ENCODE measurements around the gene SASH1.

Gene SASH1

DNA sequence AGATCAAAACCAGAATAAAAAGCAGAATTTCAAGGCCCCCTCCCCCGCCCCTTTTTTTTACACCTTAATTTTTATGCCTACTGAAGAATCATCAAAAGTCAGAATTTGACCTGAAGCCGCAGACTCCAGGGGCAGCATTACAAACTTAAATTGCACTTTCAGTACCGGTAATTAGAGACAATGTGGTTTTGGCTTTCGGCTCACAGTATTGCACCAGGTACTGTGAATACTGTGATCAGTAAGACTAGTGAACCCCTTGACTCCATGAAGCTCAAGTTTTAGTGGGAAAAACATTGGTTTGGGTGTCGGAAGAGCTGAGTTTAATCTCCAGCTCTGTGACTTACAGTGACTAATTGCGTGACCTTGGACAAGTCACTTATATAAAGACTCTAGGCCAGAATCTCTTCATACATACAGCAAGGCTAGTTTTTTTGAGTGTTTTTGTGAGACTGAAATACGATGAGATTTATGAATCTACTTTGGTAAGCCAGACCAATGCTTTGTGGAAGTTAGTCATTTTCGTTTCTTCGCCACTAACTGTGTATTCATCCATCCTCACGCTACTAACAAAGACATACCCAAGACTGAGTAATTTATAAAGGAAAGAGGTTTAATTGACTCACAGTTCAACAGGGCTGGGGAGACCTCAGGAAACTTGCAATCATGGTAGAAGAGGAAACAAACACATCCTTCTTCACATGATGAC is 114.7 kb downstream of the SASH1 start:
- no peak for DNase-seq (ENCODE audit: low read depth, low spot score)

DNA sequence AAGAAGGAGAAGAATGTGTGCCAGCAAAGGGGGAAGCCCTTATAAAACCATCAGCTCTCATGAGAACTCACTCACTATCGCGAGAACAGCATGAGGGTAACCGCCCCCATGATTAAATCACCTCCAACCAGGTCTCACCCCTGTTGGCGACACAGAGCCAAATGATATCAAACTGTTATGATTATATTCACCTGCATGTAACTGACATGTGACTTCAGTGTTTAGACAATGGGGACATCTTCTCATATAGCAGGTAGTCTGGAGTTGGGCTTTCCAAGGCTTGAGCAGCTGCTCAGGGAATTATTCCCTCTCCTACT is 115.2 kb downstream of the SASH1 start:
- DNase-seq (ENCODE audit: low read depth, low spot score), result no peak

DNA sequence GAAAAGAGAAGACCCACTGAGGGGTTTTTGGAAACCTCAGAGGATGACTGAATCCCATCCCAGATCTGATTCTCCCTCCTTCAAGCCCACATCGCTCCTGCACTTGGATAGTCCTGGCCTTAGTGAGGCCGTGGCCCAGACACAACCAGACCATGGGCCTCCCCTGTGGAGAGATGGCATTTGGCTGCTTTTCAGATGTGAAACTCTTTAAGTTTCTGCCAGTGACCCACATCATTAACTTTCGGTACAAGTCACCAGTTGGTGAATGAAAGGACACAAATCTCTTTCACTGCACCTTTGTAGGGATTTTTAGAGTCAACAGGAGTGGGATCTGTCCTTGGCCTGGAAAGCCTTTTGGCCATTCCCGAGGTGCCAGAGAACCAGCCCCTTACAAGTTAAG is 116.6 kb downstream of the SASH1 start:
- no peak for DNase-seq (ENCODE audit: low read depth, low spot score)

DNA sequence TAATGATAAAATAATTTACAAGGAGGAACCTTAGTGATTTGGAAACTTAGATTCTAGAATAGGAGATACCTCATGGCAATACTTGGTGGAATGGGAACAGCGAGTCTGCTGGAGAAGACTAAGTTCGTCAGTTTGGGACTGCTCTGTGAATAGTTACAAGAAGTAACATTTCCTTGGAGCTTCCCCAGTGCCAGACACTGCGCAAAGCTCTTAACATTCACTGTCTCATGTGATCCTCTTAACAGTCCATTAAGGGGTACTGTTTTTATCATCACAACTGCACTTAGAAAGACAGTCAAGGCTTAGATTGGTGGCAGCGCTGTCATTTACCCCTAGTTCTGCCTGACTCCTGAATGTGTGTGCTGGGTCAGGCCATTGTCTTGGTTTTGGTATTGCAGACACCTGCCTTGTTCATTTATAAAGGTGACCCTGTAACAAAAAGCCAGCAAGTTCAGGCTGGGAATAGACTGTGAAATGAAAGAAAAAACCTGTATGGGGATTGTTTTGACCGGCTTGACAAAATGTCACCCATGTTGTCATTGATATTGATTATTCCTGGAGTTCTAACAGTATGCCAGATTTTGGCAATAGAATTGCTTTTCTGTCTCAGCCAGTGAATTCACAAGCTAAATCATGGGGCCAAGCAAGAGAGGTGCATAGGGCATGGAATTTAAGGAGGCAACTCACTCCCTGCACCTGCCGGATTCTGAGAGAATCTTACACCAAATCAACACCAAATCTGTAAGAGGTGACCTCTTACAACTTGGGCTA is 118.4 kb downstream of the SASH1 start:
- DNase-seq (ENCODE audit: low read depth, low spot score), result no peak

DNA sequence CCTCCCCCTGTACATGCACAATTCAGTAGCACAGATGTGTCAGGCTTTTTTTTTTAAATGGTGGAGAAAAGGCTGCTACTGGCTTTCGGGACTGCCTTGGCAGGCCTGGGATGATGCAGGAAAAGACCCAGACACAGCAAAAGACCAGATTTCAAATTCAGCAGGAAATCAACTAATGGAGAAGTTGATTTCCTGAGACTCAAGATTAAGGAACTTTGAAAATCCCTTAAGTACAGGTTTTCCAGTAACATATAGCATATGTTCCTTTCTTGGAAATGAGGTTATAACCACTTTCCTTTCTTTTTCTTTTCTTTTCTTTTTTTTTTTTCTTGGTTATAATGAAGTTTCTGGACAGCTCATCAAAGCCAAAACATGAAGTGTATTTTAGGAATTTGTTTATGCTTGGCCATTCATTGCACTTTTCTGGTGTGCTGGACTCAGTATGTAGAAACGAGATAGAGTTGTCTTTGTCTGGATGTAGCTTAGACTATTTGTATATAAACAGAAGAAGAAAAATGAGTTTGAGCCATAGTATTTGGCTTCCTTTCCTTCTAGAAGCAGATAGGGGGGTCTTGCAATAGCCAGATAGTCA is 119.4 kb downstream of the SASH1 start:
- peak; percentile 39 for DNase-seq (ENCODE audit: low read depth, low spot score)

DNA sequence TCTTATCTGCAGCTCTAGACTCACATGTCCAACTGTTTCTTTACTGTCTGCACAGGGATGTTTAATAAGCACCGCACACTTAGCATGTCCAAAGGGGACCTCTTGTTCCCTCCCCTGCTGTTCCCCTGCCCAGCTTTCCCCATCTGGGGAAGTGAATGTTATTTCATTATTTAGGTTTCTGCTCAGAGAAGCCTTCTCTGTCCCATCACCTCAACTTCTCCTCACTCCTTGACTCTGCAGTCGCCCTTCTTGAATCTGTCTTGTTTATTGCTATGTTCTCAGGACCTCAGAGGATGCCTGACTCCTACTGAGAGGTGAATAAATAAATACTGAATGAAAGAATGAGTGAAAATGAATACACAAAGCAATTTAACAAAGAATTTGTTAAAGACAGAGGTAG is 121.0 kb downstream of the SASH1 start:
- DNase-seq (ENCODE audit: low read depth, low spot score), result no peak

DNA sequence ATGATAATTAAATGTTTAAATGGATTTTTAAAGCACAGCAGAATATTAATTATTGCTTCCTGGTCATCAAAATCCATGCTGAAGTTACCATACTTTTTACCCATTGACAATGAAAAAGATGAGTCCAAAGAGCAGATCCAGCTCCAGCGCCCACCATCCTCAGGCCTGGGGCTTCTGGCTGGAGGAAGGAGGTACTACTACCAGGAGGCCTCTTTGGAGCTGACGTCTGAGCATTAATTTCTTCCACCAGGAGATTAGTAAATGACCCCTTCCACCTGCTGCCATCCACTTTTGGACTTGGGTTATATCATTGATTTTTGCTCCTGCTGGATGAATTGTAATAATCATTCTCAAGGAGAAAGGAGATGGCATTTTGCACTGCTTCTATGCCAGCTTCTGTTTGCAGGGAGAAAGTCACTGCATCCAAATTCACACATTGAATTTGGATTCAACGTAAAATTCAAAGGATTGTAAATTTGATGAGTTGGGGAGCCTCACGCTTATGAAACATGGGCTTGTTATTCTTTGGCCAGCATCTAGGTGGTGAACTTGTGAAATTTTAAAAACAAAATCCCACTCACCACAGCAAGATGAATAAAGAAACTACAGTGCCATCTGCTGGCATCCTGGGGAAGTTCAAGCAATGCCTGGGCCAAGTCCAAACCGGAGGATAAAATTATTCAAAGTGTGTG is 121.8 kb downstream of the SASH1 start:
- peak; percentile 87 for DNase-seq (ENCODE audit: low read depth, low spot score)

DNA sequence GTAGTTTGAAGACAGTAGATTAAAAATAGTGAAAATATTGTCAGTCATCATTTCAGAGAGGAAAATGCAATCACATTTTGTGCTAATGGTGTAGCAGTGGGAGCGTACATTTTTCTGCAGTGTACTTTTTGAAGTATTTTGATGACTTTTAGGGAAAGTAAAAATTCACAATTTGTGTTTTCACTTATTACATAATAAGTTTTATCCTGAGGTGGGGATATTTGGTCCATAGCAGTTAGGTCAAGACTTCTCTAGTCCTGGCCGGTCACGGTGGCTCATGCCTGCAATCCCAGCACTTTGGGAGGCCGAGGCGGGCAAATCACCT is 122.3 kb downstream of the SASH1 start:
- no peak for DNase-seq (ENCODE audit: low read depth, low spot score)

DNA sequence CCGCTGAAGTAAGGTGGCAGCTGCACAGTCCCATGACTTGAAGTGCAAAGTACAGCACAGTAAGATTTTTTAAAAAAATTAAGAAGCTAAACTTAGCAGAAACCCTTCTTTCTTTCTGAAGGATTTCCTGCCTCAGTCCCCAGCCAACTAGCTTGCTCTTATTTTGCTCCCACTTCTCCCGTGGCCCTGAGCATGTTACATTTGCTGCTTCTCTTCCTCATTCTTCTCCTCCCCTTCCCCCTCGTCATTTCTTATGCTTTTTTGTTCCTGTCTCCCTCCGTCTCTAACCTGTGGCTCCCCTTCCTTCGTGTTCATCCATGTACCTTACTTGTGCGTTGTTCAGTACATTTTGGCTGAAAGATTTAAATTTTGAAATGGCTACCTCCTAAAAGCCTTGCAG is 123.0 kb downstream of the SASH1 start:
- DNase-seq (ENCODE audit: low read depth, low spot score), result no peak

DNA sequence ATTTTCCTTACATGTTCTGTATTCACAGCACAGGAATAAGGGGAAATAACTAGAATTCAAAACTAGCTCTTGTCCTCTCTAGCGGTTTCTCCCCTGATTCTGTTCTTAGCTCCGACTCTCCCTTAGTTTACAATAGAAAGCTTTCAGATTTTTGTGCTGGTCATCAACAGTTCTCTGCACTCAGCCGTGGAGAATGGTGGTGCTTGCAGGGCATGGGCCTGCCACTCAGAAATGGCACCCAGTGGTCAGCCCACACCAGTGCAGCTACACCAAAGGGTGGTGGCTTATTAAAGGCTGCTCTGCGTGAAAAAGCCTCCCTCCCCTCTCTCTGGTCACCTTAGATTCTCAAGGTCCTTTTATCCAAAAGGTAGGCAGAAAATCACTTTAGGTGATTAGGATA is 123.5 kb downstream of the SASH1 start:
- DNase-seq (ENCODE audit: low read depth, low spot score), result no peak

DNA sequence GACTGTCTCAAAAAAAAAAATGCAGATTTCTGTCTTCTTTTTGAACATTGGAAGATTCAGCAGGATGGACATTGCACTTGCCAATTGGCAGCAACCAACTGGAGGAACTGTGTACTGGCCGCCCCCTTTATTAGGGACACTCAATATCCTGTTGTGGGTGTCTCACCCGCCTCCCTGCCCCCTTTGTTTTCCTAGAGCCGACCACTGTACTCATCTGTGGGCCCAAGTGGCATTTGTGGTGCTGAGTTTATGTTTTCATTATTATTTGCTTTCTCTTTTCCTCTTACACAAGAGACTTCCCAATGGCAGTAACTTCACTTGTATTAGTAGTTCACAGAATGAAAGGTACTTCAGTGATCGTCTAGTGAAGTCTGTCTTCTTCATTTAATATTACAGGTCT is 125.3 kb downstream of the SASH1 start:
- DNase-seq (ENCODE audit: low read depth, low spot score), result no peak

DNA sequence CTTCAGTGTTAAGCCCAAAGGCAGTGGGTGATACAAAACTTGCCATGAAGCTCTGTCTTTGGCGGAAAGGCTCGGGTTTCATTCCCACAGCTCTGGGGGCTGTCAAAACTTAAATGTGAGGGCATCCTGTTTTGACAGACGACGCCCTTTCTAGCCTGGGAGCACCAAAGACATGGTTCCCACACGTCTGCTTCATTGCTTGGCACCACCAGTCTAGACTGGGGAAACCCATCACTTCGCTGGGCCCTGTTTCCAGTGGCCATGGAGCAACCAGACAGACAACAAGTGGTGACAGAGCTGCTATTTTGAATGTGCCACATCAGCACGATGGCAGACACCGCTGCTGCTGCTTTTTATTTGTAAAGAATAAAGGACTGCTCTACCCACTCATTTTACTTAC is 127.5 kb downstream of the SASH1 start:
- DNase-seq (ENCODE audit: low read depth, low spot score), result peak; percentile 18

DNA sequence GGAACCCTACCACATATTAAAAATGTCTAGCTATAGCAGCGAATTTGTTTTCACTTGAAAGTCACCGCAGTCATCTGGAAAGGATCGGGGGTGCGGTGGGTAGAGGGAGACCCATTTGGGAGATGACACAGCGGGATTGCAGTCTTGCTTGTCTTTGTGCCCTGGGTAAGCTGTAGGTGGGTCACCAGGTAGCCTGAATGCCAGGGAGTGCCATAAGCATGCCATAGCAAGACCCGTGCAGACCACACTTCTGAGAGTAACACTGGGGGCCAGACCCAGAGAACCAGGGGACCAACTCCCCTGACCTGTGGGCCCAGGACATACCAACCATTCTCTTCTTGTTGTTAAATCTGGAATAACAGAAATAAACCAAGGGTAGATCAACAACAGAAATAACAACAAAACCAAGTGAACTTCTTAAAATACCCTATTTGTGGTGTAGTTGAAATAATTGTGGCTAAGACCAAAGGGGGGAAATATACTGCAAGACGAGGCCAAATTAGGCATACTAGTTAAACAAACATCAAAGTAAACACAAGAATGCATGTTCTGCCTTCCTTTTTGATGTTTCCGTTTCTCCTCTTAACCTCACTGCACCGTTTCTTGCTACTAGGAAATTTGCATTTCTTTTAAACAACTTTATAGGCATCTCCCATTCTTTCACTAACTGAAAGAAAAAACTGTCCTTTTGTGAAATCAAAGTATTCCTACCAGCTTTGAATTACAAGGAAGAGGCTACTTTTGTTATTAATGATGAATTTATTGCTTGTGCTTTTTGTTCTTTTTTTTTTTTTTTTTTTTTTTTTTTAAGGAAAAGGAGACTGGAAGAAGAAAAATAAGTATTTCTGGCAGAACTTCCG is 128.2 kb downstream of the SASH1 start:
- DNase-seq (ENCODE audit: low read depth, low spot score), result peak; percentile 75

DNA sequence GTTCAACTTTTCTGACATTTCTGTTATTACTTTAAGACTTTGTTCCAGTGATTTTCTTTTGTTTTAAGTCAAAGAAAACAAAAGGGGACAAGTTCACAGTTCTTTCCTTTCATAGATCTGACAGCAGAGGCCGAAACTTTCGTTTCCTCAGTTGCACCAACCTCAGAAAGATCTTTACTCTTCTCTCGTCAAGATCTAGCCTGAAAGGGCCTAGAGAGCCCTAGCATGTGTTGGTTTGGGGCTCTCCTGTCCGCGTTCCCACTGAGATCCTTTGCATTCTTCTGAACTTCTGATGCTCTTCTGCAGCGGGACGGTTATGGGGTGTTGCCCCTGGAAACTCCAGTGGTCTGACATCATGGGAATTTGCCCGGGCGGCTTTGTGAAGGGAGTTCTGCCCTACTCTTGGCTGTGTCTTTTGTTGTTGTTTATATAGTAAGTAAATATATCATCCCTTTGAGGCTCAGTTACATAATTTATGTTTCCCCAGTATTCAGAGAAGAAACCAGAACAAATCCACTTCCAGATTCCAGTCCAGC is 129.1 kb downstream of the SASH1 start:
- DNase-seq (ENCODE audit: low read depth, low spot score), result peak; percentile 73

DNA sequence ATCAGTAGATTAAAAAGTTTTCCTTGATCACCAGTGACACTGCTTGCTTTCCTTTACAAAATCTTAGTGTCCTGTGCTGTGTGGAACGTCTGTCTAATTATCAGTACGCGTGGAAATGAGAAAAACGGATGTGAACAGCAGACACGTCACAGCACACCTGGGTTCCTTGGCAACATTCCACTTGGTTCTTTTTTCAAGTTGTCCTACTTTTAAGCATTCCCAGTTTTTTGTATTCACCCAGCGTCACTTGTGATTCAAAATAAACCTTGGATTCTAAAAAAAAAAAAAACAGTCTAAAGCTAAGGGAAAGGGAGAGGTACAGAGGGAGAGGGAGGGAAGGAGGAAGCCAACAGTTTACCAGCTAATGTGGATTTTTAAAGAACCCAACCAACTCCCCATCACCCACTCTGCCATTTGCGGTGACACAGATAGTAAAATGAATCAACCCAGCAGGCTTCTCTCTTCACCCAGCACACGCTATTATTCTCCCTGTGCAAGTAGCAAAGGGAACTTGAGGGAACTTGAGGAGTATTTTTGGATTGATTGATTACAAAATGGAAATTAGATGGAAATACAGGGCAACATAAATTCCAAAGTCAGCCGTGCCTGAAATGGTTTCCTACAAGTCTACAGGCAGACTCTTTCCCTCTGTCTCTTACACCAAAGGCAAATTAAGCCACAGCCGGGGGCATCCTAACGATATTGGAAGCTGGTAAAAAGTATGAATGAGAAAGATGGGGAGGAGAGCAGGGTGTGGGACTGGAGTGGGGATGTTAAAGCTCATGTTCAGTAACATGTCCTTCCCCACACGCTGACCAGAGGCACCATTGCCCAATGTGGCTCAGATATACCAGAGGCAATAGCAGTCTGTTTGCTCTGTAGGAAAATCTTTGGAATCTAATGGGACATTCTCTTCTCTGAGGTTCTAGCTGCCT is 129.8 kb downstream of the SASH1 start:
- DNase-seq (ENCODE audit: low read depth, low spot score), result peak; percentile 31

DNA sequence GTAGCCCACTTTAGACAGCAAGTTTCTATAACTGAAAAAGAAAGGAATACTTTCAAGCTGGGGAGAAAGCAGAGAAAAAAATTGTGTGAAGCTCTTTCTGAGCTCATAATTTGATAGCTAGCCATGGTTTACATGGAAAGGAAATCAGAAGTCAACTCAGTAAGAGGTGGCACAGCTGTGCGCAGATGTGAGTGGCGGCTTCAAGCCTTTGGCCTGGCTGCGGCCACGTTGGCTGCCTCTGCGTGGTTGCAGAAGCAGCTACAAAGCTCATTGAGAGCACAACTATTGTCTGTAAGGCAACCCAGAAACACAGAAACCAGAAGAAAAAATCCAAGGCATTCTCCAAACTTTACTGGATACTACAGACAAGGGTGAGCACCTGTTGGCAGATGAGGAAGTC is 136.9 kb downstream of the SASH1 start:
- no peak for DNase-seq (ENCODE audit: low read depth, low spot score)

DNA sequence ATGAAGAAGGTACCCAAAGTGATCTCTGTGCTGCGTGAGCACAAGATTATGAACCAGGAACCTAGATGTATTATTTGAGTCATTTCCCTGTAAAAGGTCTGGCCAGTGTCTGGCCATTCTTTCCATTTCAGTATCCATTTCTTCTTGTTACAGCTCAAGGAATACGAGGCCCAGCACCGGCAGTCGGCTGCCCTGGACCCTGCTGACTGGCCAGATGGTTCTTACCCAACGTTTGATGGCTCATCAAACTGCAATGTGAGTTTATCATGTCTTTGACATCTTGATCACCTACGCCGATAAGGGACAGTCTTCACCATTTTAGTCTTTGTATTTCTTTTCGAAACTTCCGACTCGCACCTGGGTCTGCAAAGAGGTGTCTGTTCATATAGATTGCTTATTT is 144.8 kb downstream of the SASH1 start:
- no peak for DNase-seq (ENCODE audit: low read depth, low spot score)

DNA sequence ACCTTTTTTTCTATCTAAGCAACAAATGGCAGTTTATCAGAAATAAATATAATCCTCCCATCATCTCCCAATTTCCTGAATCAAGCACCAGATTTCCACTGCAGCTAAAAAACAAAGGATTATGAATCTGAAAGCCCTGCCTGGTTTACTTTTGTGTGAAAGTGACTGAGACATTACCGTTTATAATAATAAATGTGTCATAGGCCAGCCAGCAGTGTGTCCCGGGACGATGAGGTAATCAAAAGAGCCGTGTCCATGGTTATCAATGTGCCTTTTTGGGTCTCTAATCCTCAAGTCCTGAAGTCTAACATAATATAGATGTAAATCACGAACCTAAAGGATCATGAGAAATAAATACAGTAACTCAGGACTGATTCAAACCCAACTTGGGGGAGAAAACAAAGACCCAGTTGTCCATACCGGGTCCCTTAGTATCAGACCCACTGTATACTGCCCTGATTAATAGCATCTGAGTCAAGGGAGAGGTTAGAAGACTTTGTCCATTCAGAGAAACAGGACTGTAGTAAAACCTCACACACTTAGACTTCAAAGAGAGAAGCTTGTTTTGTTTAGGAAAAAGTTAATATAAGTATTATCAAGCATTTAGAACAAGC is 149.1 kb downstream of the SASH1 start:
- no peak for DNase-seq (ENCODE audit: low read depth, low spot score)

DNA sequence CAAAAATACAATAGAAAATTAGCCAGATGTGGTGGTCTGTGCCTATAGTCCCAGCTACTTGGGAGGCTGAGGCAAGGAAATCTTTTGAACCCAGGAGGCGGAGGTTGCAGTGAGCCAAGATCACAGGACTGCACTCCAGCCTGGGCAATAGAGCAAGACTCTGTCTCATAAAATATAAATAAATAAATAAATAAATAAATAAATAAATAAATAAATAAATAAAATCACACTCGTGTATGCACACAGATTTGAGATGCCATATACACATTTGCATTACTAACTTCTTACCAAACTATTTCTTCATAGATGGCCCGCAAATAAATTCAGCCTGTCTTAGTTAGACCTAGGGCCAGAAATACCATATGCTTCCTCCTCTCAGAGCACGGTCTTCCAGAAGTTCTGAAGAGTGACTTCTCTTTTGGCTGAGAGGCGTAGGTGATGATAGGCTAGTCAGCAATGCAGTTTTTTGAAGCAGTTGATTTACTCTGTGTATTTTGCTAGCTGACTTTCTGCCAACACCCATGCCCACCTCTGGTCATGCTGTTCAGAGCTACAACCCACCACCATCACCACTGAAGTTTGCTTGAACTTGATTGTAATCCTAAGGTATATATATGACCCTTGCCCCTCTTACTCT is 150.1 kb downstream of the SASH1 start:
- DNase-seq (ENCODE audit: low read depth, low spot score), result no peak

Measured in astrocyte of the hippocampus (primary cell).